Measurements from ENCODE around the gene NANOS2.
"Not testable (repeated sequence)": the region's sequence is repeated elsewhere in the genome, so short reads cannot be mapped to it uniquely, and the experiment has no call there.

The NANOS2 gene

DNA sequence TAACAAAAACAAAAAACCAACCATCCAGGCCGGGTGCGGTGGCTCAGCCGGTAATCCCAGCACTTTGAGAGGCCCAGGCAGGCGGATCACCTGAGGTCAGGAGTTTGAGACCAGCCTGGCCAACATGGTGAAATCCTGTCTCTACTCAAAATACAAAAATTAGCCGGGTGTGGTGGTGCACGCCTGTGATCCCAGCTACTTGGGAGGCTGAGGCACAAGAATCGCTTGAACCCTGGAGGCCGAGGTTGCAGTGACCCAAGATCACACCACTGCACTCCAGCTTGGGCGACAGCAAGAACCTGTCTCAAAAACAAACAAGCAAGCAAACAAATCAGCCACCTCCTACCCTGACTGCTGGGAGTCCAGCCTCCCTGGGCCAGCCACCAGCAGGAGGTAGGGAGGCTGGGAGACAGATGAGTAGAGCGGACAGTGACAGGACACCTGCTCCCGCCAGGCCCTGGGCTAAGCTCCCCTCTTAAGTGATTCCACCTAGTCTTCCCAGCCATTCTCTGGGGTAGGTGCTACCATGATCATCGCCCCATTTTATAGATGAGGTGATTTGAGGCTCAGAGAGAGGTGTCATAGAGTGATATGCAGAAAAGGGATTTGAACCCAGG is 18.5 kb downstream of the NANOS2 start:
- not testable (repeated sequence) for DNase-seq (ENCODE audit: low read depth in 4 of 4, low spot score in 1 of 4)

DNA sequence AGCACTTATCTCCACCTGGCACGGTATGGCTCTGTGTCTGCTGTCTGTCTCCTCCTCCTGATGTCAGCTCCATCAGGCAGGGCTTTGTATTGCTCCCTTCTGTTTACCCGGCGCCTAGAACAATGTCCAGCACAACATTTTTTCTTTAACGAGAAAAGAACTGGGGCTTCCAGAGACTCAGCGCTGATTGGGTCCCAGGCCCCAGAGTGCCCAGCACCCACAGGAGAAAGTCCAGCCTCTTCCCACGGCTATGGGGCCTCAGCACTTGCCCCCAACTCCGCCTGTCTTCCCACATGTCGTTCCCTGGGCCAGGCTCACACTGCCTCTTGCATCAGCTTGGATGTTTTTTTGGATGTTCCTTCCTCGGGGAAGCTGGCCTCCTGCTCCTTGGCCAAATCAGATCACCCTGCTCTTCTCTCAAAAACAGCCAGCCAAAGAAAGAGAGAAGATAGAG is 19.0 kb downstream of the NANOS2 start:
- no peak for DNase-seq (ENCODE audit: low read depth in 4 of 4, low spot score in 1 of 4)

DNA sequence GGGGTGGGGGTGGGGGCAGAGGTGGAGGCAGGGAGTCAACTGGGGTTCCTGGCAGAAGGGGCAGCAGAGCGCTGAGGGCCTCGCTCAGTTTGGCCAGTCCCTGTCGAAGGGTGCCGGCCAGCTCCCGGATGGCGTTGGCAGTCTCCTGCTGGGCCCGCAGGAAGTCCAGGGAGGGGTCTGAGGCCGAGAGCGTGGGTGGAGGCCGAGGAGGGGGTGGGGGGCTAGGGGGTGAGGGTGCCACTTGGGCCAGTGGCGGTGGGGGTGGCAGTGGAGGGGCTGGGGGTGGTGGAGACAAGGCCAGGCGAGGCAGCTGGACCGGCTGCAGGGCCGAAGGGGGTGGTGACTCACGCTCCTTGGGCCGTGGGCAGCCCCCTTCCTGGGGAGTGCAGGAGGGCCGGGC is 23.7 kb downstream of the NANOS2 start:
- no peak for DNase-seq (ENCODE audit: low read depth in 4 of 4, low spot score in 1 of 4)

DNA sequence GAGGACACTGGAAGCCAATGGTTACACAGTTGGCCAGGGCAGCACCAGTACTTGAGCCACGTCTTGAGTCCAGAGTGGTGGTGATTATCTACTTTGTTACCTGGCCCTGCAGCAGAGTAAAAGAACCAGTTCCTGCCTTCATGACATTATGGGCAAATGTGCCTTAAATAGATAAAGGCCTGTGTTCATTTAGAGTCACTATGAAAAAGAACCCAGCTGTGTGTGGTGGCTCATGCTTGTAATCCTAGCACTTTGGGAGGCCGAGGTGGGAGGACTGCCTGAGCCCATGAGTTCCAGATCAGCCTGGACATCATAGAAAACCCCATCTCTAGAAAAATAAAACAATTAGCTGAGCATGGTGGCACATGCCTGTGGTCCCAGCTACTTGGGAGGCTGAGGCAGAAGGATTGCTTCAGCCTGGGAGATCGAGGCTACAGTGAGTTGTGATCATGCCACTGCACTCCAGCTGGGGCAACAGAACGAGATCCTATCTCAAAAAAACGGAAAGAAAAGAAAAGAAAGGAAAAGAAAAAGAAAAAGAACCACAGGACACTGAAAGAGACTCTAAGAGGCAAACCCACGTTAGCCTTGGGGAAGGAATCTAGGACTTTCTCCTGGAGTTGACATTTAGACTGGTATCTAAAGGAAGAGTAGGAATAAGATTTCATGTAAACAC is 25.2 kb downstream of the NANOS2 start:
- DNase-seq (ENCODE audit: low read depth in 4 of 4, low spot score in 1 of 4), result no peak

DNA sequence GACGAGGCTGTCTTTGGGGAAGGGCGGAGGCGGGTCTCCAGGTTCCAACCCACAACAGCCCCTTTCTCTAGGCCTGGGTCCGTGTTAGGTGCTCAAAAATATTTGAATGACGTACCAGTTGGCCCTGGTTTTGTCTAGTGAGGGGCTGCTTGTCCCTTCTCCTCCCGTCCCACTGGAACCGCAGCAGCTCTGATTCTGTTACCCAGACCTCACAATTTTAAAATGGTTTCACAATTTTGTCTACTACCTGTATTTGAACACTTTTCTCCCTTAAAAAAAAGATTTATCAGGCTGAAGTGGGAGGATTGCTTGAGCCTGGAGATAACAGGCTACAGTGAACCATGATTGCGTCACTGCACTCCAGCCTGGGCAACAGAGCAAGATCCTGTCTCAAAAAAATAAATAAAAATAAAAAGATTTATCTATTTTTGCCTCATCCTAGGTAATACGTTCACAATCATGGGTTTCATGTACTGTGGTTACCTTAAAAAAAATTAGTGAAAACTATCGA is 27.3 kb downstream of the NANOS2 start:
- DNase-seq (ENCODE audit: low read depth in 4 of 4, low spot score in 1 of 4), result no peak

DNA sequence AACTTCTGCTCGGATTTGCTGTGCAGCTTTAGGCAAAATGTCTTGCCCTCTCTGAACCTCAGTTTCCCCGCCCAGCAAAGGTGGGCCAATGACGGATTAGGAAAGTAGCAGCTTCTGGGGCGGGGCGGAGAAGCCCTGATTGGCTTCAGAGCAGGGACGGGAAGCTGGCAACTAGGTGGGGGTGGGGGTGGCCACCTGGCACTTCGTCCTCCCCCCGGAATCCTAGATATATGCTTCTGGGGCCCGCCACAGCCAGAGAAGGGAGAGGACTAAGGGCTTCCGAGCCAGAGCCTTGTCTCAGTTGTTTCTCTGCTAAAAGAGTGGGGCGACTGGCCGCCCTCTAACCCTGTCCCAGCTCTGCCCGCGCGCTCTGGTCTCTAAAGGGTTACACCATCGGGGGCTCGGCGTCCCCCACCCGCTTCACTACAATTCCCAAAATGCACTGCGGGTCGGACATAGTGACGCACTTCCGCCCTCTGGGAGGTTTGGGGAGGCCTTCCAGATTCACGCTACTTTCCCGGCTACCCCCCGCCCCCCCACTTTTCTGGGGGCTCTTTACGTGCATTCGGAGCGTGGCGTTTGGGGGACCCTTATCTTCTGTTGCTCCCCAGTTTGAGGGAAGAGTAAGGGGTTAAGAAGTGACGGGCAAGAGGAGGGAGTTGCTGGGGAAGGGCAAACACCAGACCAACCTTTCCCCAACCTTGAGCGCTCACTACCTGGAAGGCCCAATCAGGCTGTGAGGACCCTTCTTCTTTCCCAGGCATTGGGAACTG is 28.0 kb downstream of the NANOS2 start:
- DNase-seq (ENCODE audit: low read depth in 4 of 4, low spot score in 1 of 4), result peak; percentile 65 to 83 (median 74)

DNA sequence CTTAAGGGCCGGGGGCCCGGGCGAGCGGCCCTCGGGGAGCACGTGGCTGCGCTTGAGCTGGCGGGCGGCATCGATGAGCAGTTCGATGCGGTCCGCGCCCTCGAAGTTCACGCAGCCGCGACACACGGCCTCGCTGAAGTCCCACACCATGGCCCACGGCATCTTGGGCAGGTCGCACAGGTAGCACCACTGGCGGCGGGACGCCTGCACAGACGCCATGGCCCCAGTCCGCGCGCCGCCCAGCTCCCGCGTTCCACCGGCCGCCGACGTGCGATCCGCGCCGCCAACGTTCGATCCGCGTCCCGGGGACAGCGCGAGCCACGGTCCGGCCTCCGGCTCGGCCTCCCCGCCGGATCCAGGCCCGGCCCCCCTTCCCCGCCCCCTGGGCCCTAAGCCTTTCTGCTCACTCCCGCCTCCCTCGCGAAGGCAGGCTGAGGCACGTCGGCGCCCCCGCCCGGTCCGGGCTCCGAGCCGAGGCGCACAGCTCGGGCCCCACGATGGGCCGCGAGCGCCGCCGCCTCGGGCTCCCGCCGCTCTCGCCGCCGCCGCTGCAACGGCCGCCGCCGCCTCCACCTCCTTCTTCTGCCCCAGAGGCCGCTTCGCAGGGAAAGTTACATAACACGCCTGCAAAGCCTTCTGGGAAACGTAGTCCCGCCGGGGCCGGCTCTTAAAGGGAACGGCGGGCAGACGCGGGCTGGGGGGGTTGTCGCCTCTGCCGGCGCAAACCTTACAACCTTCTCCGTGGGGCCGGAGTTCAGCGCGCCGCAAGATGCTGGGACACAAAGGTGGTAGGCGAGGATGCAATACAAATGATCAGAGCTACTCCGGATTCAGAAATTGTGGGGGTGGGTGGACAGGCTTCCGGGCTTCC is 28.8 kb downstream of the NANOS2 start, which contains the start of gene IRF2BP1:
Gene IRF2BP1 (minus strand): TSS at position 586 of the 871 bp plus-strand sequence. CDS start 367 bp downstream, at position 219.
- DNase-seq (ENCODE audit: low read depth in 4 of 4, low spot score in 1 of 4), result peak; percentile 71 to 81 (median 79)

DNA sequence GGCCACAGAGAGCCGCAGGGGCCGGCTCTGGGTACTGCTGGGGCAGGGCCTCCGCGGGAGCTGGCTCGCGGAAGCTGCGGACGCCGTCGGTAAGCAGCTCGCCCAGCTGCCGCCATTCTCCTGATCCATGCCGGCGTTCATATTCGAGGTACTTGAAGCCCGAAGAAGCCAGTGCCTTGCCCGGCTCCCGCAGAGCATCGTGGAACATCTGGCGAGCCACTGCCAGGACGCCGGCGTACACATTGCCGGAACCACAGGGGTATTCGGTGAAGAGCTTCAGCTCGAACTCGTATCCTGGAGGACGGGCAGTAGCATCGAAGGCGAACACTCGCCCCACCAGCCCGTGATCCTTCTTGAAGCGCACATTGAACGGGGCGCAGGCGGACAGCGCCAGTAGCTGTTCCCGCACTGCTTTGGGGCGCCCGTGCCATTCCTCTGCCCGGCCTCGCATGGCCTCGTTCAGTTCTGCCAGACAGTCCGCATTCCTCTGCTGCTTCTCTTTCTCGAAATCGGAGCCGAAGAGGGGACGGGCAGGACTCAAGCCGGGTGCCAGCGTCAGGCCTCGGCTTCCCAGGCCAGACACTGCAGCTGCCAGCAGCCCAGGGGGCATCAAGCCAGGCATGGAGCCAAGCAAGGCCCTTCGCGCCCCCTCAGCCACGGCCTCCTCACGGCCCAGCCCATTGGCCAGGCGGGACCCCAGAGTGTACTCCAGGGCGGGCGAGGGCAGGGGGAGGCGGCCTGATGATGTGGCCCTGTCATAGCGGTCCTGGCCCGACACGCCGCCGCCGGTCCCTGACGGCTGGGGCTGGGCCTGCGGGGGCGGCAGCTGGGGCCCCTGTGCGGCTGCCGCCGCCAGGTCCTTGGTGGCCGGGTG is 29.7 kb downstream of the NANOS2 start:
- no peak for DNase-seq (ENCODE audit: low read depth in 4 of 4, low spot score in 1 of 4)

DNA sequence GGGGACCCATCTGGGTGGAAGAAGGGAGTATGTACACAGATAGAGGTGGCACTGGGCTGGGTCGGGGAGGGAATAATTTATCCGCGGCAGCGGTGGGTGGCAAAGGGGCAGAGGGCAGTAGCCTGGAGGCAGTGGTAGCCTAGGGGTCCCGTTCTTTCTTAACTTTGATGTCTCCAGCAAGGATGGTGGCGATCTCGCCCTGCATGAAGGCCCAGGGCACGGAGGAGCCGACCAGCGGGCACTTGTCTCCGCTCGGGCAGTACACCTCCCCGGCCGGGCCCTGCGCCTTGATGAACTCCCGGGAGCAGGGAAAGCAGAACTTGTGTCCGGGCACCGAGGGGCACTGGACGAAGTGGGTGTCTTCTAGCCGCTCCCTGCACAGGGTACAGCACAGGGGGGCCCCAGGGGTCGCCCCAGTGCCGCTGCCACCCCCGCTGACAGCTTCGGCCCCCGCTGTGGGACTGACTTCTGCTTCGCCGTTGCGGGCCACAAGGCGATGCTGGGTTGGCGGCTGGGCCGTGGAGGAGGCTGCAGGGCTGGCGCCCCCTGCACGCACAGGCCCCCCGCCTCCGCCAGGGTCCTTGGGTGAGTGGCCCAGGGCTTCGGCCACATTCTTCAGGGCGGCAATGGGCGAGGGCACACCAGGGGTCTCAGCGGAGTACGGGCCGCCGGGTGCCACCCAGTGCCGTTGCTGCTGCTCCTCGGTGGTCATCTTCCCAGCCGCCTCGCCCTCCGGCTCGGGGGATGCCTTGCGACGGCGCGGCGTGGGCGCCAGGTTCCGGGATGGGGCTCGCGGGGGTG is 30.5 kb downstream of the NANOS2 start:
- DNase-seq (ENCODE audit: low read depth in 4 of 4, low spot score in 1 of 4), result no peak

DNA sequence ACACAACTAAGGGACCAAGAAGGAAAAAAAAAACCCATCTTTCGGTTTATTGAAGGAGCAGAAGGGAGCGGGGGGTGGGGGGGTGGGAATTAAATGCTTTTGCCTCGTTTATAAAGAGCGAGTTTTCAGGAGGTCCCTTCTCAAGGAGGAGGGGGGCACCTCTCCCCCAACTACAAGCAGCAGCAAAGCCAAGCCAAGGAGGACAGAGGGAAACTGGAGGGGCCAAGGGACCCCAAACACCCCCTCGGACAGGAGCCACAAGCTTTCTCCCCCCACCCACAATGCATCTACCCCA is 31.0 kb downstream of the NANOS2 start:
- DNase-seq (ENCODE audit: low read depth in 4 of 4, low spot score in 1 of 4), result no peak

DNA sequence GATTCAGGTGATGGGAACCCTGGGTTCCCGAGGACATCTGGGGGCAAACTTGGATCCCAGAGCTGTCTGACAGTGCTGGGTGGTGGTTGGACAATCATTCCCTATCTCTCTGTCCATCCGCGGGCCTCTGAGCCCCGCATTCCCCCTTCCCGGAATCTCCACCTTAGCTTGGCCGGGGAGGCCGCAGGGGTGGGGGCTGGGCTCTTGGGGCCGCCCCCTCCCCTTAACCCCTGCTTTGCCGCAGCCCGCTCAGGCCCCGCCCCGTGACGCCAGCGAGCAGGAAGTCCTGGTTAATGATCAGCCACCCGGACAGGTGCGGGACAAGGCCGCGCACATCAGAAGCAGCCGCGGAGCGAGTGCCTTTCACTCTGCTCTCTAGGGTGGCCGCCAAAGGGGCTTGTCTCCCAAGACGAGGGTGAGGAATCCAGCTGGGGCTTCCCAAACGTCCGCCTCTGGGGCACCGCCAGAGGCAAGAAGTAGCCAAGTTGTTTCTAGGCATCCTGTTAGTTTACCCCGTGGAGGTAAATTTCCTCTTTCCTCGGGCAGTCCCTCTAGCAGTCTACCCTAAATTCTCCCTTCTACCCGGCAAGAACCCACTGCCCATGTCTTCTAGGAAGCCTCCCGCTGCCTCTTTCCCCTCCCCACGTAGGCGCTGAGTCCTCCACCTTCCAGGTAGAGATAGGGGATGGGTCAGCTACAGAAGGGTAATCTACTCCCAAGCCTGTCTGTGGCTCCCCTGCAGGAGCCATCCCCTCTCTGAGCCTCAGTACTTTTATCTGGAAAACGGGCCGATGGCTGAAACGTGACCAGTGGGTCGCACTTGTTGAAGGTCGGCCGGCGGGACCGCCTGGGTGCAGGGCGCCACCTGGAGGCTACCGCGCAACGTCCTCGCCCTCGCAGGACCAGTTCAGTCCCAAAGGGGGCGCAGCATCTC is 31.7 kb downstream of the NANOS2 start:
- DNase-seq (ENCODE audit: low read depth in 4 of 4, low spot score in 1 of 4), result peak; percentile 68 to 82 (median 73)

DNA sequence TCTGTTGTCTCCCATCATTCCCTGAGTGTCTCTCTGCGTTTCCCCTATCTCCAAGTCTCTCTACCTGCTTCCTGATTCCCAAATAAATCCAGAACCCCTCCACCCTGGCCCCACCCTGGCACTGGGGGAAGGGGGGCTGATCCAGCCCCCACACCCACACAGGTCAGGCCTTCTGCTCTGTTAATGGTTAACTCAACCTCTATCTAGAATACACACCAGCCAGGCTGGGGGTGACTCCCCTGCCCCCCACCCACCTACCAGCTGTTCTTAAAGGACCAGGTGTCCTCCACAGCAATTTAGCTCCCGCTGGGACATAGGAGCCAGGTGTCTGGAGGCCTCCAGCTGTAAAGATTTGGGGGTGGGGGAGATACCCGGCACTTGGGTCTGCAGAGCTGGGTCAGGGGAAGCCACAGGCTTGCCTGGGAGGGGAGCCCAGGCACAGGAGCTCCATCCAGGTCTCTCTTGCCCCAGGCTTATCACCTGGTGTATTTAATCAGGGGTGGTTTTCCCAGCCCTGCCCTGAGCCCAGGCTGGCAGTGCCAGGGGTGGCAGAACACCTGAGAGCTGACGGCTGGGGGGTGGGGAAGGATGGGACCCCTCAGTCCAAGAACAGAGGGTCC is 32.6 kb downstream of the NANOS2 start:
- DNase-seq (ENCODE audit: low read depth in 4 of 4, low spot score in 1 of 4), result no peak

DNA sequence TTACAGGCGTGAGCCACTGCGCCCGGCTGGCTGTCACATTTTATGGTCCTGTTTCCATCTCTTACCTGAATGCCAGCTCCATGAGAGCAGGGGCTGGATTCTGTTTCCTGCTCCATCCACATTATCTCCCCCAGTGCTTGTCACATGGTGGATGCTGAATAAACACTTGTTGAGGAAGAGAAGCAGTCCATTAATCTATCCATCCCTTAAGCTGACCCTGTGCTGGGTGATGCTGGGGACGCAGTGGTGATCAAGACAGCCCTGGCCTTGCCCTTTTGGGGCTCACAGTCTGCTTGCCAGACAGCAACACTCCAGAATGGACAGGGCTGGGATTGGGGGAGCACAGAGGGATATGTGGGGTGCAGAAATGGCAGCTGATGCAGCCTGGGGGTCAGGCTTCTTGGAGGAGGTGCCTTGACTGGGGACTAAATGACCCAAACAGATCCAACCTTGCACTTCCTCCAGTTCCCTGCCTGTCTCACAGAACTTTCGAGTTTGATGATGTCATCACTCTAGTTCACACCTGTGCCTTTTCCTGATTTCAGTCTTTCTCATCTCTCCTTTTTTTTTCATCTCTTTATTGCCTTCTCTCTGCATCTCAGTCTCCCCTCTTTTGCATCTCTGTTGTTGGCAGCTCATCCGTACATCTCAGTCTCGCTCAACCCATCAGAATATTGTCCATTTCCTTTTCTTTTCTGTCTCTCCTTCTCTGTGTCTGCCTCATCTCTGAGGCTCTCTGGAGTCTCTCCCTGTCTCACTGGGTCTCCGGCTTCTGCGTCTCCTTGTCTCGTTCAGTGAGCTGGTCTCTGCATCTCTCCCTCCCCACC is 33.3 kb downstream of the NANOS2 start:
- no peak for DNase-seq (ENCODE audit: low read depth in 4 of 4, low spot score in 1 of 4)

DNA sequence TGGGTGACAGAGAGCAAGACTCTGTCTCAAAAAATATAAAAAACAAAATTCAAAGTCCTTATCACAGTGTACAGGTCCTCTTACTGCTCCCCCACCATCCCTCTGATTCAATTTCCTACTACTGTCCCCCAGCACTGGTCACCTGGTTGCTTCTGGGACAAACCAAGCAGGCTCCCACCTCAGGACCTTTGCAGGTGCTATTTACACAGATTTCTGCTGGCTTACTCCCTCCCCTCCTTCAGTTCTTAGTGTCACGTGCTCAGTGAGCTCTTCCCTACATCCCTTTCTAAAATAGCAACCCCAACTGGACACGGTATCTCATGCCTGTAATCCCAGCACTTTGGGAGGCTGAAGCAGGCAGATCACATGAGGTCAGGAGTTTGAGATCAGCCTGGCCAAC is 34.6 kb downstream of the NANOS2 start:
- DNase-seq (ENCODE audit: low read depth in 4 of 4, low spot score in 1 of 4), result no peak

DNA sequence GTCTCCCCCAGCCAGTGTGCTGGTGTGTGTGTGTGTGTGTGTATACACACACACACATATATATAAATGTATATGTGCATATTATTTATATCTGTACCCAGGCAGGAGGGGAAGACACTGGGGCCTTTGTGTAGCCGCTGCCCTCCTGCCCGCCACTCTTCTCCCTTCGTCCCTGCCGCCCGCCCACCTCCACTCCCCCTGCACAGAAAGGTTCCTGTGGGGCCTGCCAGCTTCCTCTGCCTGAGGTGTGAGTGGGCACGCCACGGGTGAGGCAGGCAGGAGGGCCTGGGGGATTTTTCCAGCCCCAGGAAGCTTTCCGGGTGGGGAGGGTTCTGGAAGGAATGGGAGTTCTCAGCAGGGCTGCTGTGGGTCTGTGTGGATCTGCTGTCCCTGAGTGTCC is 35.5 kb downstream of the NANOS2 start:
- no peak for DNase-seq (ENCODE audit: low read depth in 4 of 4, low spot score in 1 of 4)

DNA sequence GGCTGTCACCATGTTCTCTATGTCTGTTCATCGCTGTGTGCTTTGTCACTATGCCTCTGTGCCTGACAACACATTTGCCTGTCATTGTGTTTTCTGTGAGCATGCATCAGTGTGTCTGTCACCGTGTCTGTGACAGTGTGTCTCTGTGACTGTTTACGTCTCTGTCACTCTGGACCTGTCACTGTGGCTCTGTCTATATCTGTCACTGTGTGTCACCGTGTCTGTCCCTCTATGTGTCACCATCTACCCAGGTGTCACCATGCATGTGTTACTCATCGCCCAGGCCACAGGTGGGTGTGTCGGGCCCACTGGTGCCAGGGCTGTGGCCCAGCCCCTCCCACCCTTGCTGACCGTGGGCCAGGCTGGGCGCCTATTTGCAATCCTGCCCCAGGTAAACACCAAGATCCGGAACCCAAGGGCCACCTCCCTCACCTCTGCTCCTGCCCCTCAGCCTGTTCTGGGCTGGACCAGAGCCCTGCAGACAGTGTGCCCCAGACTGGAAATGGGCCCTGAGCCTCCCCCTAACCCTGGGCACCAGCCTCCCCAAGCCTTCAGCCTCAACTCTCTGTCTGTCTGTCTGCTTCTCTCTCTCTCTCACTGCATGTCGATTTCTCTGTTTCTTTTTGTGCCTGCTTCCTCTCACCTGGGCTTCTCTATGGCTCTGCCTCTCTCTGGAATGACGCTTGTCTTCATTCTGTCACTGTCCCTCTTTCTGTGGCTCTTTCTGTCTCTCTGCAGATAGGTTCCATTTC is 36.4 kb downstream of the NANOS2 start:
- no peak for DNase-seq (ENCODE audit: low read depth in 4 of 4, low spot score in 1 of 4)
